ENCODE results near the gene ERP29.

DNA sequence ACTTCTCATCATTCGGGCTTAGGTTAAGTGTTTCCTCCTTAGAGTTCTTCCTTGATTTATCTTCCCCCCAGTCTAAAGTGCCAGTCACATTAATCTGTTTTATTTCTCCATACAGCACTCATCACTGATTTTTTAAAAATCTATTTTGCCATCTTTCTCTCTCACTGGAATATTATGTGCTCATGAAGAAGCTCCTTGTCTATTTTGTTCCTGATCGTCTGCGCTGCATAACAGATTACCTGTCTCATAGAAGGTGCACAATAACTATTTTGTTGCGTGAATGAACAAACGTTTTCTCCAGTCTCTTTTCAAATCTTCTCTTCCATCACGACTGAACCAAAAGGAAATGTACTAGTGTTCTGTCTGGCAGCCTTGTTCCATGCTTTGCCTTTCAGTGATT, 2.7 kb downstream of the ERP29 start:
- TF ChIP-seq, protein P1, sequence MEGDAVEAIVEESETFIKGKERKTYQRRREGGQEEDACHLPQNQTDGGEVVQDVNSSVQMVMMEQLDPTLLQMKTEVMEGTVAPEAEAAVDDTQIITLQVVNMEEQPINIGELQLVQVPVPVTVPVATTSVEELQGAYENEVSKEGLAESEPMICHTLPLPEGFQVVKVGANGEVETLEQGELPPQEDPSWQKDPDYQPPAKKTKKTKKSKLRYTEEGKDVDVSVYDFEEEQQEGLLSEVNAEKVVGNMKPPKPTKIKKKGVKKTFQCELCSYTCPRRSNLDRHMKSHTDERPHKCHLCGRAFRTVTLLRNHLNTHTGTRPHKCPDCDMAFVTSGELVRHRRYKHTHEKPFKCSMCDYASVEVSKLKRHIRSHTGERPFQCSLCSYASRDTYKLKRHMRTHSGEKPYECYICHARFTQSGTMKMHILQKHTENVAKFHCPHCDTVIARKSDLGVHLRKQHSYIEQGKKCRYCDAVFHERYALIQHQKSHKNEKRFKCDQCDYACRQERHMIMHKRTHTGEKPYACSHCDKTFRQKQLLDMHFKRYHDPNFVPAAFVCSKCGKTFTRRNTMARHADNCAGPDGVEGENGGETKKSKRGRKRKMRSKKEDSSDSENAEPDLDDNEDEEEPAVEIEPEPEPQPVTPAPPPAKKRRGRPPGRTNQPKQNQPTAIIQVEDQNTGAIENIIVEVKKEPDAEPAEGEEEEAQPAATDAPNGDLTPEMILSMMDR (IDR thresholded peaks at IDR 0.05; ENCODE audit: low read depth, low read length, missing input control), result no peak
- TF ChIP-seq SP1 (IDR thresholded peaks at IDR 0.05) (no peak), JUND (IDR thresholded peaks at IDR 0.05) (no peak), RAD21 (IDR thresholded peaks at IDR 0.05) (no peak), YY1 (IDR thresholded peaks at IDR 0.05) (no peak)
- TF ChIP-seq, protein P2, sequence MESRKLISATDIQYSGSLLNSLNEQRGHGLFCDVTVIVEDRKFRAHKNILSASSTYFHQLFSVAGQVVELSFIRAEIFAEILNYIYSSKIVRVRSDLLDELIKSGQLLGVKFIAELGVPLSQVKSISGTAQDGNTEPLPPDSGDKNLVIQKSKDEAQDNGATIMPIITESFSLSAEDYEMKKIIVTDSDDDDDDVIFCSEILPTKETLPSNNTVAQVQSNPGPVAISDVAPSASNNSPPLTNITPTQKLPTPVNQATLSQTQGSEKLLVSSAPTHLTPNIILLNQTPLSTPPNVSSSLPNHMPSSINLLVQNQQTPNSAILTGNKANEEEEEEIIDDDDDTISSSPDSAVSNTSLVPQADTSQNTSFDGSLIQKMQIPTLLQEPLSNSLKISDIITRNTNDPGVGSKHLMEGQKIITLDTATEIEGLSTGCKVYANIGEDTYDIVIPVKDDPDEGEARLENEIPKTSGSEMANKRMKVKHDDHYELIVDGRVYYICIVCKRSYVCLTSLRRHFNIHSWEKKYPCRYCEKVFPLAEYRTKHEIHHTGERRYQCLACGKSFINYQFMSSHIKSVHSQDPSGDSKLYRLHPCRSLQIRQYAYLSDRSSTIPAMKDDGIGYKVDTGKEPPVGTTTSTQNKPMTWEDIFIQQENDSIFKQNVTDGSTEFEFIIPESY (IDR thresholded peaks at IDR 0.05), result no peak
- TF ChIP-seq, protein P3, sequence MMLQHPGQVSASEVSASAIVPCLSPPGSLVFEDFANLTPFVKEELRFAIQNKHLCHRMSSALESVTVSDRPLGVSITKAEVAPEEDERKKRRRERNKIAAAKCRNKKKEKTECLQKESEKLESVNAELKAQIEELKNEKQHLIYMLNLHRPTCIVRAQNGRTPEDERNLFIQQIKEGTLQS (IDR thresholded peaks at IDR 0.05), result no peak
